NCI-H2196 (cell line): Measurements from ENCODE around the gene SLC22A23.

Experiments
- DNase-seq: peaks from one replicate; lab custom pipeline; 2025; ENCODE audit not compliant: unreplicated experiment; lab: John Stamatoyannopoulos, UW

The SLC22A23 gene

DNA sequence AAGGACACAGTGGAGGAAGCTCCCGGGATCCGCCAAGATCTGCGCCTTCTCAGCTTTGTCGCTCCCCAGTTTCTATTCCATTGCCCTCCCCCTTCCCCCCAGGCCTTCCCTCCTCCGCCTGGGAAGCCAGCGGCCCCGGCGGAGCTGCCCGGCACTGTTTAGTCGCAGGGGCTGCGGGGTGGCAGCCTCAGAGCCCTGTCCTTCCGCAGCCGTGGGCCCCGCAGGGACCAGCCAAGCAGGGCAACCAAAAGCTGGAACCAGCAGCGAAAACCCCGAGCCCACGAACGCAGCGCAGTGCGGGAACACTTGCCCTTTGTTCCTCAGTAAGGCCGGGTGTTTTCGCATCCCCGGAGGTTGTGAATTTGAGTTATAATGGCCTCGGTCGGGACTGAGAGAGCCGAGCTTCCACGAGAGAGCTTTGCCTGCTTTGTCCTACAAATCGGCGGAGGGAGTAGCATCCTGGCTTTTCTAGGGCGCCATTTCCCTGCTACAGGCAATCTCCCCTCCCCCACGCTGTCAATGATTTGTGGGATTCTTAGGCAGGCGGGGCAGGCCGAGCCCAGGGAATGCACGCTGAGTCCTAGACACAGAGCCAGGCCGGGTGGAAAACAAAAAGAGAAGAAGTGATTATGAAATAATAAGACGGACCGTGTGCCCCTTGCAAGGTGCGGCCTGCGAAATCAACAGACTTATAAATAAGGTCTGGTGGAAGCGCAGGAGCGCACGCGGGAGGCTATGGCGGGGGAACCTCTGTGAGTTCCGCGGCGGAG is 225.4 kb downstream of the SLC22A23 start:
- DNase-seq = peak; percentile 86

DNA sequence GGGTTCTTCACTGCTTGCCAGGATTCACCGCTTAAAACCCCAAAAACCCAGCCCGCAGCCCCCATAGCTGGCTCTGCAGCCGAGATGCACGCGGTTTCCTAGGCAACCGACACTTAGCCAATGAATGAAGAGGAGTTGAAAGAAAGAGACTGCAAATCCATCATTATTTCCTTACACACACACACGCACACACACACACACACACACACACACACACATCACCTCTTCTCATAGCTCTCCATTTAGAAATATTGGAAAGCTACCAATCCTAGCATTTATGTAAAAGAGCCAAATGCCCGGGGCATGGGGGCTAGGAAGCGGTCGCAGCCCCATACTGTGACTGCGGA is 226.0 kb downstream of the SLC22A23 start:
- DNase-seq = peak; percentile 80

DNA sequence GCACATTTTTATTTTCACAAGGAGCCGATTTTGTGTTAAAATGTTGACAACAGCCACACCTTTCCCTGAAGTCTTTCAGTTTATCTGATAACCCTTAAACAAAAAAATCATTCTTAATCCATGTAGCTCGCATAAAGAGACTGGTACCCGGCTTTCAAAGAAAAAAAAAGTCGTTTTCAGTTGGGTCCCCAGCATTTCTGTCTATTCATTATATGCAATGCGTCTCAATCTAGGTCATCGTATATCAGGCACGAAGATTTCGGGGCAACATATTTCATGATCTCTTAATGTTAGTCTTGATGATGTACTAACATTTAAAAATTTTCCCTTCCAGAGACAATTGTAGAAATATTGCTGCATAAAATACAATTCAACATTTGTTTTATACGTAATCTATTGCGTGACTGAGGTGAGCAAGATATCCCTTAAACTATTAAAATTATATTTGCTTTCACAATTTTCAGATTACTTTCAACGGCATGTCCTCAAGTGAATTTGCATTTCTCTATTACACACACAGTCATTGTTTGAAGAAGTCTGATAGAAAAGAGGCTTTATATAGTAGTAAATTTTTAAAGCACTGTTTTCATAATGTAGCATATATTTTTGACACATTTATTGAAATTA is 226.5 kb downstream of the SLC22A23 start:
- no peak for DNase-seq

DNA sequence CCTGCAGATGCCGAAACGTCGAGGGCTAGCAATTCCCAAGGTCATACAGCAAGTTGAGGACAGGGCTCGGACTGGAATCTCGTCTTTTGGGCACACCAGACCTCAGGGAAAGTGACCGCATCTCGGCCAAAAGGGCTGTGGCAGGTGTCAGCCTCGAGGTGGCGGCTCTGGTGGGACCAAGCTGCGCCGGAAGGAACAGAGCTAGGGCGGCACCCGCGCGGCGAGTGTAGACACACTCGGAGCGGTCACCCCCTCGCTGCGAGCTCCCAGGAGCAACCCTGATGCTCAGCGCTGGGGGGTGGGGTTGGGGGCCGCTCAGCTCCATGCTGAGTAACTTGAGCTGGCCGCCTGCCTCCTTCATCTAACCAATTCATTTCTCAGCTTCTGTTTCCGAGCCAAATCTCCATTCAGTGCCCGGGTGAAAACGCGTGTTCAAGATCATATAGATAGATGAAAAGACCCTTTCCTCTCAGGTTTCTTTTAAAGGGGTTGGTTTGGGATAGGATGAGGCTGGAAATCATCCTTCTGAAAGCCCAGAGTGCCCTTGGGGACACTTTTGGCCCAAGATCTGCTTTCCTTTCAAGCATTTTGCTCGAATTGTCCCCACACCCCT is 227.2 kb downstream of the SLC22A23 start:
- peak; percentile 59 for DNase-seq

- DNase-seq = peak; percentile 41
Observed at GRCh38 chr6:3228771-3229565, 227.9 kb downstream of the SLC22A23 start.

DNA sequence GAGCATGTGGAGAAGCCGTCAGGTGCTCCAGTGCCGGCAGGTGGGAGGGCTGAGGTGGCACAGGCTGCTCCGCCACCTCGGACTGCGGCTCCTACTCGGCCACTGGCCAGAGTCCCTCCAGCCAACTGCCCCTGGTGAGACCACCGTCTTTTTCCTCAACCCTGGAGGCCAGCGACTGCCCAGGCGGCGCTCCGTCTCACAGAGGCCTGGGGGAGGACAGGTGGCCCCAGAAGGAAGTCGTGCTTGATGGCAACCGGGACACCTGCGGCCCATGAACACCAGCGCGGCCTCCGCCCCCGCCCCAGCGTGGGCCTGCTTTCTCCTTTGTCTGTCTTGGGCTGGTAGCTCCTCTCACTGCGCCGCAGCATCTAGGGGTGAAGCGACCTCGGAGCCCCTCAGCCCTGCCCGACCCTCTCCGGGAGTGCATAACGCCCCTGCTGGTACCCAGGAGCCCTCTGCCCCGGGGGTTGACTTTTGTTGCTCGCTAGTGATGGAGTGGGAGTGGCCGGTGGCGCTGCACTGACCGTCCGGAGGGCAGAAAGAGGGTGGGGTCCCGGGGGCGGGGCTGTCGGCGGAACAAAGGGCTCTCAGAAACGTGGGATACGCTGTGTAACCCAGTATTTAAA is 228.7 kb downstream of the SLC22A23 start:
- peak; percentile 75 for DNase-seq

DNA sequence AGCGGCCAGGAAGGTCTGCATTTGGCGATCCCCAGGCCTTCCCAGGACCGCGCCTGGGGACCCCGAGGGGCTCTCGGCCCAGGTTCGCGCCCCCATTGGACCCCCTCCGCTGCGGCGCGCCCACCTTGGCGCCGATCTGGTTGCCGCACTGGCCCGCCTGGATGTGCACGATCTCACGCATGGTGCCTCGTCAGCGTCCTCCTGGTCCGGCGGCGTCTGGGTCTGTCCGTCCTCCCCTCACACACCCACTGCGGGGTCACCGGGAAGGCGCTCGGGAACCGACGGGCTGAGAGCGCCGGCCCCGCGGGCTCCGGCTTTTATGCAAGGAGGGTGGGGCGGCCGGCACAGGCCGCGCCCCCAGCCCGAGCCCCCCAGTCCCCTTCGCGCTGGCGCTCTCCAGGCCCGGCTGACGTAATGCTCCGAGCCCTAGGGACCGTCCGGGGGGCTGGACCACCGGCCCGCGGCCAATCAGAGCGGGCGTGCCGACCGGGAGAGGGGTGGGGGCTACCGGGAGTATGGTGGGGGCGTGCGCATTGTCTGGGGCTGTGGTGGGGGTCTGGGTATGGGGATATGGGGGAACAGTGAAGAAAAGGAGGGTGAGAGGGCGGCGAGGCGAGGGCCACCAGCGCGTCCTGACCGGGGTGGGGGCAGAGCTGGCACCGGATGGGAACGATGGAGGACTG is 229.3 kb downstream of the SLC22A23 start, which contains the start of gene TUBB2B:
TUBB2B (minus strand) TSS at position 291 of the 683 bp plus-strand sequence; CDS start at position 181, 110 bp downstream.
- DNase-seq = peak; percentile 90

- peak; percentile 21 for DNase-seq
Observed at GRCh38 chr6:3226481-3227362, 230.1 kb downstream of the SLC22A23 start.

DNA sequence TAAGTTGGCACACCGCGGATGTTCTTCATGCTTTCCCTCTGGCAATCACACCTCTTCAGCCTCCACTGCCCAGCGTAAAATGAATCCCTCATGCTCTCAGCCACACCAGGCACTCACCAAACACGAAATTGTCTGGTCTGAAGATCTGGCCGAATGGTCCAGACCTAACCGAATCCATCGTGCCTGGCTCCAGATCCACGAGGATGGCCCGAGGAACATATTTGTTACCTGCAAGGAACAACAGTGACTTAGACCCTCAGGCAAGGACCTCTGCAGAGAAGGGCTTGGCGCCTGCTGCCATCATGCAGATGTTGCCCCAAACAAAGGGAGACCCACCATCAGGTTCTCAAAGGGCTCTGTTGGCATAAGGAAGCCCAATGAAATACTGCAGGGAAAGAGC is 230.8 kb downstream of the SLC22A23 start:
- no peak for DNase-seq

DNA sequence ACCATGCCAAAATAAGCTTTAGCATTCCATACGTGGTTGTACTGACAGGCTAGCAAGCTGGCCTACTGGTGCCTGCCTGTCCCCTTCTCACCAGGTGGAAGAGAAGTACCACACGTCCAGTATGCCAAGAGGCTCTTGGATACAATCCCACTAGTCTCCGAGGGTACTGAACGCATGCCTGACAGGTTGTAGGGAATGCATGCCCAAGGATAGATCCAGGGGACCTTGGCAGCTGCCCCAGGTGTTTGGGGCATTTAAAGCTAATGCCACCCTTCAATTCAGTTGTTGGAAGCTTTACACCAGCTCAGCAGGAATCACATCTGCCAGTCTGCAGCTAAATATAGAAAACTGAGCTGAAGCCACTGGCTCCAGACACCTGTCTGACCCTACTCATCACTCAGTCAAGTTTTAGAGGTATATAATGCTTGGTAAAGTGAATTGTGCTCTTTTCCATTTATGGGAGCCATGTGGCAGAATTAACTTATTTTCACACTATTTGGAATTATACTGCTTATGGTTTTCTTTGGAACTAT is 234.3 kb downstream of the SLC22A23 start:
- peak; percentile 44 for DNase-seq

- no peak for DNase-seq
Observed at GRCh38 chr6:3221578-3221977, 235.3 kb downstream of the SLC22A23 start.

GRCh38 chr6:3220366-3220765 is 236.5 kb downstream of the SLC22A23 start:
- no peak for DNase-seq
